ENCODE results near the gene PRH1. TPM values are rescaled to one million over a fixed set of nuclear protein-coding genes. Genes with fewer than 3 reads are reported as not detected.
A peak's percentile ranks its signal among the peaks of the same experiment; 100 is the strongest.

The PRH1 gene
- total and polyA plus RNA-seq, 4 donors = 1.3 to 29.6 (median 16.1) TPM

DNA sequence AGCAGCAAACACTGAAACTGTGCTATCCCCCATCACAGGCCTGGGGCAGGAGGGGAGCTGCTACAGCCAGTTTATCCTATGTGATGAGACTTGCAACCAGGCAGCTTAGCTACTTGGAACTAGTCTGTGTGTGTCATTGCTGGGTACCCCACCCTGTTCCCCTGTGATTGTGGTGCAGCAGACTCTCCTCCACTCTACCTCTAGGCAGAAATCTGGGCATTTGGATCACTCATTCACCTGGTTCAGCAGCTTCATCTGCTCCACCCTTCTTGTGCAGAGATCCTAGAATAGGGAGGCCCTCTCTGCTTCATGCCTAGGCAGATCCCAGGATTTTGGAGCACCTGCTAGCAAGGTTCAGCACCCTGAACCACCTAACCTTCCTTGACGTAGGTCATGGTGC, 16.5 kb upstream of the PRH1 start:
- peaks cover 0 to 13% (median 2%) of the 10 kb centered on the region in 4 donors for H3K9me3 ChIP-seq (ENCODE audit: control insufficient read depth in 4 of 4, low read length in 3 of 4)
- H3K4me3 ChIP-seq (ENCODE audit: low read depth in 1 of 3, low read length in 3 of 3) = no peak overlapping the region
- H3K27me3 ChIP-seq (ENCODE audit: control insufficient read depth in 4 of 4, insufficient read depth in 4 of 4, low read length in 3 of 4) = no peaks in the 10 kb centered on the region
- no peak overlapping the region for H3K9ac ChIP-seq (ENCODE audit: low read depth in 1 of 2, low read length in 2 of 2)
- TF ChIP-seq YY1 (IDR thresholded peaks at IDR 0.05) (no peak), RXRA (IDR thresholded peaks at IDR 0.05) (no peak), REST (IDR thresholded peaks at IDR 0.05) (no peak), EGR1 (IDR thresholded peaks at IDR 0.05; ENCODE audit: low read depth in 2 of 2) (no peak), ATF3 (IDR thresholded peaks at IDR 0.05) (no peak), HNF4A (conservative IDR thresholded peaks at IDR 0.05) (no peak), CTCF (IDR thresholded peaks at IDR 0.05; ENCODE audit: low read depth, low read length, missing input control) (no peak), RAD21 (IDR thresholded peaks at IDR 0.05) (no peak), FOXA1 (IDR thresholded peaks at IDR 0.05) (no peak), ZBTB33 (IDR thresholded peaks at IDR 0.05) (no peak), GABPA (IDR thresholded peaks at IDR 0.05 in 1 of 2, conservative IDR thresholded peaks at IDR 0.05 in 1 of 2) (no peak), SP1 (IDR thresholded peaks at IDR 0.05) (no peak), TAF1 (conservative IDR thresholded peaks at IDR 0.05) (no peak), JUND (IDR thresholded peaks at IDR 0.05) (no peak), HNF4G (IDR thresholded peaks at IDR 0.05) (no peak)
- no peak overlapping the region for H3K27ac ChIP-seq (ENCODE audit: low read depth in 1 of 2, low read length in 2 of 2)
- DNase-seq (ENCODE audit: low spot score) = no peak
- WGBS = 91% methylated on average over 1 of the region's 1 CpG
- no peaks in the 10 kb centered on the region for H3K4me1 ChIP-seq (ENCODE audit: control insufficient read depth in 4 of 4, insufficient read depth in 4 of 4, low read length in 3 of 4)
- H3K36me3 ChIP-seq (ENCODE audit: control insufficient read depth in 4 of 4, insufficient read depth in 3 of 4, low read depth in 1 of 4, low read length in 3 of 4) = no peaks in the 10 kb centered on the region

DNA sequence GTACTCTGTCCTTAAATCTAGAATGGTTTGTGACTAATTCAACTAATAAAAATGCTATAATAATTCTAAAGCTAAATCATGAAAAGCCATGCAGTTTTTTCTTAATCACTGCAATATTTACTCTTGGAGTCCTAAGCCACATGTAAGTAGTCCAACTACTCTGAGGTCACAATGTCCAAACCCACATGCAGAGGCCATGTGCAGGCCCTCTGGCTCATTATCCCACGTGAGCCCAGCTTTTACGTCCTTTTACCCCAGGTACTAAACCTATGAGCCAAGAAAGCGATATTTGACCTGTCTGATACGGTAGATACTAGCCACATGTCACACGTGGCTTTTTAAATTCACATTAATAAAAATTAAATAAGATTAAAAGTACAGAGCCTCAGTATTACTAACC, 12.8 kb upstream of the PRH1 start:
- Histone ChIP-seq H3K27me3 (ENCODE audit: control insufficient read depth in 4 of 4, insufficient read depth in 4 of 4, low read length in 3 of 4) (no peaks in the 10 kb centered on the region), H3K9ac (ENCODE audit: low read depth in 1 of 2, low read length in 2 of 2) (no peak overlapping the region), H3K36me3 (ENCODE audit: control insufficient read depth in 4 of 4, insufficient read depth in 3 of 4, low read depth in 1 of 4, low read length in 3 of 4) (no peaks in the 10 kb centered on the region), H3K27ac (ENCODE audit: low read depth in 1 of 2, low read length in 2 of 2) (no peak overlapping the region), H3K4me3 (ENCODE audit: low read depth in 1 of 3, low read length in 3 of 3) (no peak overlapping the region), H3K4me1 (ENCODE audit: control insufficient read depth in 4 of 4, insufficient read depth in 4 of 4, low read length in 3 of 4) (peaks cover 2 to 11% (median 9%) of the 10 kb centered on the region in 4 donors), H3K9me3 (ENCODE audit: control insufficient read depth in 4 of 4, low read length in 3 of 4) (no peaks in the 10 kb centered on the region)
- no peak for TF ChIP-seq SP1 (IDR thresholded peaks at IDR 0.05)
- peak; percentile 19 for TF ChIP-seq MAX (IDR thresholded peaks at IDR 0.05)
- TF ChIP-seq HNF4A (conservative IDR thresholded peaks at IDR 0.05) = peak; percentile 27 to 50
- TF ChIP-seq RXRA (IDR thresholded peaks at IDR 0.05) = peak in 1 of 2 donors; percentile 7
- TF ChIP-seq FOXA1 (IDR thresholded peaks at IDR 0.05) = no peak
- WGBS = 49% methylated on average over 5 of the region's 5 CpGs
- no peak for DNase-seq (ENCODE audit: low spot score)

Data from liver (tissue), 9 donors.